ENCODE results near the gene SPATA2. TPM values are rescaled to one million over a fixed set of nuclear protein-coding genes. Genes with fewer than 3 reads are reported as not detected.

The SPATA2 gene
- polyA plus RNA-seq, 3 donors from 2014 or later, result 1.2 to 5.3 (median 2.2) TPM

DNA sequence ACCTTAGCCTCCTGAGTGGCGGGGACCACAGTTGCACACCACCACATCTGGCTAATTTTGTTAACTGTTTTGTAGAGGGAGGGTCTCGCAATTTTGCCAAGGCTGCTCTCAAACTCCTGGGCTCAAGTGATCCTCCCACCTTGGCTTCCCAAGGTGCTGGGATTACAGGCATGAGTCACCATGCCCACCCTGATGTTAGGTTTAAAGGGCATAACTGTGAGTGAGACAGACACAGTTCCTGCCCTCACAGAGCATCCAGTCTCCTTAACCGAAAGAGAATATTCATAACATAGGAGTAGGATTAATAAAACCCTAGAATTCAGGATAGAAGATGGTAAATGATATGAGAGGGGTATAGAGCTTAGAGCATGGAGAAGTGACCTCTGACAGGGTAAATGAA is 3.1 kb upstream of the SPATA2 start:
- peaks cover 7 to 16% (median 14%) of the 10 kb centered on the region in 3 donors for H3K27me3 Mint-ChIP-seq (ENCODE audit: low read depth in 3 of 3)
- peaks cover 27 to 29% of the 10 kb centered on the region in 2 donors for H3K4me1 Mint-ChIP-seq
- H3K4me3 Mint-ChIP-seq, result no peak overlapping the region
- no peaks in the 10 kb centered on the region for H3K36me3 Mint-ChIP-seq
- H3K9me3 Mint-ChIP-seq, result no peaks in the 10 kb centered on the region
- H3K27ac Mint-ChIP-seq, result peak overlapping the region in 1 of 6 donors; percentile 34
- no peak for DNase-seq

DNA sequence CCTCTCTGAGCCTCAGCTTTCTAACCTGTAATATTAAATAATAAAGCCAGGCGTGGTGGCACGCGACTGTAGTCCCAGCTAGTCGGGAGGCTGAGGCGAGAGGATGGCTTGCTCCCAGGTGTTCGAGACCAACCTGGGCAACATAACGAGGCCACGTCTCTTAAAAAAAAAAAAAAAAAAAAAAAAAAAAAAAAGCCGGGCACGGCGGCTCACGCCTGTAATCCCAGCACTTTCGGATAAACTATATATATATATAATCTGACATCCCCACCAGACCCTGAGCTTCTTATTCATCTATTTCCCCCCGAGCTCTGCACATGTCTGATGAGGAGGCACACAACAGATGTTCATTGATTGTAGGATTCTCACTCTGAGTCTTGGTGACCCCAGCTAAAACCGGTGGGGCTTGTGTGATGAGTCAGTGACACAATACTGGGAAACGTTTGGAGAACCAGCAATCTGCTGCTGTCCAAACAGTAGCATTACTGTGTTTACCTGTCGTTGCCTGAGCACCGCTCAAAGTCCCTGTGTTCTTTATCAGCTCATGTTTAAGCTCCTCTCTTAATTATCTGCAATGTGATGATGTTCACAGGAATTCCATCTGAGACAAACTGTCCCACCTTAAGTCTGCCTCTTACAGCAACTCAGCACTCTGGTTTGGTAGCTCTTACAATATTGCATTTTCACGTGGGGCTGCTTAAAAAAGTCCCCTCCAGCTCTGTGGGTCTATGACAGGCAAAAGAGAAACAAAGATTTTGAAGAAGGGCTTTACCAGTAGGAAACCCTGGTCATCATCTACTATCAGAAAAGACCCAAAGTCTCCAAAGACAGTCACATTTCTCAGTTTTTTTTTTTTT is 1.0 kb upstream of the SPATA2 start:
- no peak for DNase-seq
- peak overlapping the region; percentile 99 to 100 (median 100) for H3K4me3 Mint-ChIP-seq
- peaks cover 34 to 40% of the 10 kb centered on the region in 2 donors for H3K4me1 Mint-ChIP-seq
- H3K27ac Mint-ChIP-seq, result peak overlapping the region; percentile 100
- no peaks in the 10 kb centered on the region for H3K36me3 Mint-ChIP-seq
- H3K9me3 Mint-ChIP-seq, result no peaks in the 10 kb centered on the region
- H3K27me3 Mint-ChIP-seq (ENCODE audit: low read depth in 3 of 3), result peaks cover 7 to 15% (median 14%) of the 10 kb centered on the region in 3 donors

- Mint-ChIP-seq H3K9me3 (no peaks in the 10 kb centered on the region), H3K4me1 (peaks cover 40% of the 10 kb centered on the region in 2 donors), H3K4me3 (peak overlapping the region; percentile 99 to 100 (median 100)), H3K27ac (peak overlapping the region; percentile 100), H3K36me3 (no peaks in the 10 kb centered on the region), H3K27me3 (ENCODE audit: low read depth in 3 of 3) (peaks cover 7 to 15% (median 14%) of the 10 kb centered on the region in 3 donors)
- no peak for DNase-seq
Observed at GRCh38 chr20:49915118-49915379, 280 bp downstream of the SPATA2 start.

GRCh38 chr20:49914310-49915117 is 815 bp downstream of the SPATA2 start:
- H3K4me3 Mint-ChIP-seq, result peak overlapping the region; percentile 99 to 100 (median 100)
- peaks cover 40% of the 10 kb centered on the region in 2 donors for H3K4me1 Mint-ChIP-seq
- DNase-seq, result no peak
- no peaks in the 10 kb centered on the region for H3K9me3 Mint-ChIP-seq
- peak overlapping the region; percentile 89 to 100 (median 100) for H3K27ac Mint-ChIP-seq
- H3K27me3 Mint-ChIP-seq (ENCODE audit: low read depth in 3 of 3), result peaks cover 7 to 14% (median 13%) of the 10 kb centered on the region in 3 donors
- H3K36me3 Mint-ChIP-seq, result peaks cover 0 to 2% (median 0%) of the 10 kb centered on the region in 3 donors

- no peaks in the 10 kb centered on the region for H3K9me3 Mint-ChIP-seq
- H3K4me1 Mint-ChIP-seq, result peaks cover 40% of the 10 kb centered on the region in 2 donors
- peaks cover 7 to 15% (median 14%) of the 10 kb centered on the region in 3 donors for H3K27me3 Mint-ChIP-seq (ENCODE audit: low read depth in 3 of 3)
- DNase-seq, result no peak
- H3K4me3 Mint-ChIP-seq, result peak overlapping the region; percentile 24 to 100 (median 99)
- peak overlapping the region; percentile 89 to 100 (median 100) for H3K27ac Mint-ChIP-seq
- H3K36me3 Mint-ChIP-seq, result peaks cover 0 to 4% (median 0%) of the 10 kb centered on the region in 3 donors
Observed at GRCh38 chr20:49913399-49914047, 1.8 kb downstream of the SPATA2 start.

GRCh38 chr20:49910340-49910706 is 5.0 kb downstream of the SPATA2 start:
- Mint-ChIP-seq H3K27ac (no peak overlapping the region), H3K36me3 (peaks cover 0 to 17% (median 5%) of the 10 kb centered on the region in 3 donors), H3K4me3 (no peak overlapping the region)

GRCh38 chr20:49909499-49910339 is 5.6 kb downstream of the SPATA2 start:
- Mint-ChIP-seq H3K36me3 (peaks cover 0 to 21% (median 7%) of the 10 kb centered on the region in 3 donors), H3K4me1 (peaks cover 25 to 29% of the 10 kb centered on the region in 2 donors), H3K27me3 (ENCODE audit: low read depth in 3 of 3) (peaks cover 0 to 6% (median 2%) of the 10 kb centered on the region in 3 donors), H3K27ac (no peak overlapping the region), H3K4me3 (no peak overlapping the region), H3K9me3 (no peaks in the 10 kb centered on the region)
- no peak for DNase-seq

More at GRCh38 chr20:49910340-49910706, 5.0 kb downstream of the SPATA2 start:
- Mint-ChIP-seq H3K4me1 (peaks cover 26 to 30% of the 10 kb centered on the region in 2 donors), H3K27me3 (ENCODE audit: low read depth in 3 of 3) (peaks cover under 1 to 5% (median 2%) of the 10 kb centered on the region in 3 donors), H3K9me3 (no peaks in the 10 kb centered on the region)
- DNase-seq, result no peak

- peaks cover 0 to 29% (median 10%) of the 10 kb centered on the region in 3 donors for H3K36me3 Mint-ChIP-seq
- H3K9me3 Mint-ChIP-seq, result no peaks in the 10 kb centered on the region
- no peak overlapping the region for H3K4me3 Mint-ChIP-seq
- H3K4me1 Mint-ChIP-seq, result peaks cover 9 to 14% of the 10 kb centered on the region in 2 donors
- H3K27ac Mint-ChIP-seq, result no peak overlapping the region
- DNase-seq, result no peak
- H3K27me3 Mint-ChIP-seq (ENCODE audit: low read depth in 3 of 3), result peaks cover 0 to 3% (median 2%) of the 10 kb centered on the region in 3 donors
Observed at GRCh38 chr20:49908258-49908565, 7.1 kb downstream of the SPATA2 start.

DNA sequence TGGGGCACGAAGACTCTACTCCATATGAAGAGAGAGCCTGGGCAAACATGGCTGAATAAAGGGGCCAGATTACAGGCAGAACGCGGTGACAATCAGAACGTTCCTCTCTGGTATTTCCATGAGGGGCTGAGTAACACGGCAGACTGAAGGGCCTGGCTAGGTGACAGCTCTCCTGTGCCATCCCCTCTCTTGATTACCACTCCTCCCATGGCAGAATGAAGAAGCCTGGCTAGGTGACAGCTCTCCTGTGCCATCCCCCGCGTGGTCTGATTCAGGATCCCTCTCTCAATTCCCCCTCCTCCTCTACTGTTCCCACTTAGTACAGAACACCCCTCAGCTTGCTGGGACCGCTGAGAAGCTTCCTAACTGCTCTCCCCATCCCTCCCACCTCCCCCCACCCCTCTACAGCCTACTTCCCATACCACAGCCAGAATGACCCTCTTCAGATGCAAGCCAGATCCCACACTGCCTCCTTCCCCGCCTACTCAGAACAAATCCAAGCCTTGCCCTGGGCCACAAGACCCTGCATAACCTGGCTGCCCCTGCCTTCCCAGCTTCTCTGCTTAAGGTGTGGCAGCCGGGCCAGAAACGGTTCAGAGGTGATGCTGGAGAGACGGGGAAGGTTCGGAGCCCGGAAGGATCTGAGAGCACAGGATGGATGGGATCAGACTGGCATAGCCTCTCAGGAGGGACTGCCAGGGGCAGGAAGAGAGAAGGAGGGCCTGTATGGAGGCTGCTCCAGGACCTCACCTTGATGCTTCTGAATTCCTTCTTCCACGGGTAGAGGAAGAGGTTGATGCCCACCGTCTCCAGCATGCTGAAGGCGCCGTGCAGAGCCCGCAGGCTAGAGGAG is 7.7 kb downstream of the SPATA2 start:
- Mint-ChIP-seq H3K9me3 (no peaks in the 10 kb centered on the region), H3K4me3 (no peak overlapping the region), H3K36me3 (peaks cover 0 to 29% (median 10%) of the 10 kb centered on the region in 3 donors), H3K27ac (no peak overlapping the region), H3K27me3 (ENCODE audit: low read depth in 3 of 3) (peaks cover 0 to 3% (median 2%) of the 10 kb centered on the region in 3 donors), H3K4me1 (peaks cover 4 to 12% of the 10 kb centered on the region in 2 donors)
- no peak for DNase-seq

GRCh38 chr20:49906615-49907154 is 8.6 kb downstream of the SPATA2 start:
- Mint-ChIP-seq H3K27me3 (ENCODE audit: low read depth in 3 of 3) (peaks cover 0 to 3% (median 2%) of the 10 kb centered on the region in 3 donors), H3K27ac (no peak overlapping the region), H3K4me1 (peaks cover 0 to 9% of the 10 kb centered on the region in 2 donors), H3K9me3 (no peaks in the 10 kb centered on the region), H3K36me3 (peaks cover 0 to 29% (median 10%) of the 10 kb centered on the region in 3 donors), H3K4me3 (no peak overlapping the region)
- DNase-seq, result no peak

- Mint-ChIP-seq H3K9me3 (no peaks in the 10 kb centered on the region), H3K4me3 (no peak overlapping the region), H3K4me1 (peaks cover 0 to 9% of the 10 kb centered on the region in 2 donors), H3K36me3 (peaks cover 0 to 29% (median 10%) of the 10 kb centered on the region in 3 donors), H3K27me3 (ENCODE audit: low read depth in 3 of 3) (peaks cover 0 to 3% (median 2%) of the 10 kb centered on the region in 3 donors), H3K27ac (no peak overlapping the region)
- no peak for DNase-seq
Observed at GRCh38 chr20:49906101-49906604, 9.2 kb downstream of the SPATA2 start.
